K562 (cell line): ENCODE measurements around the gene BCL2A1. TPM values are rescaled to one million over a fixed set of nuclear protein-coding genes. Genes with fewer than 3 reads are reported as not detected.

Experiments used
- ATAC-seq: fragments of 200-7000 bp; cut with Tn5 transposase; 3 replicates; pipeline ENCODE4 v1.9.1; 2020; ENCODE audit warnings: moderate library complexity
- BruUV-seq: library from RNA; stranded (reverse); fragments of 400-500 nt; replicated peaks from 2 replicates; lab custom pipeline; 2021; lab: Mats Ljungman, UMichigan
- CTCF ChIA-PET: fragments of 300-600 bp; formaldehyde crosslinking; extraction: SDS; loops from one replicate; lab custom pipeline; 2021; ENCODE audit warnings: low intra/inter-chr PET ratio; lab: Yijun Ruan, JAX
- POLR2A ChIA-PET: fragments of 300-600, 350-650 bp; sonication (Branson Sonifier 250); formaldehyde crosslinking; extraction: SDS; loops from one replicate; lab custom pipeline; 2021; ENCODE audit warnings: antibody characterized with exemption, inconsistent platforms; lab: Yijun Ruan, JAX
- DNase-seq, 4 experiments: peaks; one replicate each; pipeline versions ENCODE4 v3.0.0 to v3.0.0-alpha.2; 2011 to 2018; ENCODE audit warnings: low spot score in 3 of 4, mixed read lengths in 3 of 4; ENCODE audit errors: extremely low read depth in 1 of 4
- FAIRE-seq: peaks from 2 replicates; lab custom pipeline; 2011; peaks lifted over from hg19 to GRCh38; lab: Jason Lieb, UNC
- H2AFZ ChIP-seq: 2 replicates; pipeline ENCODE4 v1.6.0; 2011; ENCODE audit warnings: low read depth, low read length, control low read depth, inconsistent platforms
- H3K27ac ChIP-seq: fragments of 200-600 bp; 3 replicates; pipeline ENCODE4 v1.8.0; 2011; ENCODE audit warnings: low read depth, mild to moderate bottlenecking, control low read depth, inconsistent platforms, low read length, moderate library complexity, mixed read lengths; ENCODE audit errors: extremely low read depth
- H3K27me3 ChIP-seq, 2 experiments: fragments of 300-600 bp in 1 of 2; 2 replicates in 1 of 2; 3 replicates in 1 of 2; pipeline versions ENCODE4 v1.6.0 to v1.8.0; 2011; ENCODE audit warnings: inconsistent platforms in 2 of 2, low read length in 2 of 2, mild to moderate bottlenecking in 1 of 2, mixed read lengths in 1 of 2, moderate library complexity in 1 of 2; ENCODE audit not compliant: control insufficient read depth in 2 of 2, insufficient read depth in 2 of 2
- H3K36me3 ChIP-seq: fragments of 300-600 bp; 3 replicates; pipeline ENCODE4 v1.8.0; 2011; ENCODE audit warnings: mild to moderate bottlenecking, low read length, inconsistent platforms; ENCODE audit not compliant: control insufficient read depth, insufficient read depth
- H3K4me1 ChIP-seq, 2 experiments: fragments of 200-600 bp in 1 of 2; replicated peaks in 1 of 2; 2 replicates in 1 of 2; 3 replicates in 1 of 2; pipeline versions ENCODE4 v1.5.1 to v1.8.0; 2011; ENCODE audit warnings: inconsistent platforms in 2 of 2, low read length in 2 of 2, mild to moderate bottlenecking in 1 of 2, mixed read lengths in 1 of 2, moderate library complexity in 1 of 2; ENCODE audit not compliant: control insufficient read depth in 2 of 2, insufficient read depth in 2 of 2
- H3K4me2 ChIP-seq: 2 replicates; pipeline ENCODE4 v1.6.1; 2011; ENCODE audit warnings: low read length, control low read depth, inconsistent platforms, mixed read lengths; ENCODE audit not compliant: insufficient read depth
- H3K4me3 ChIP-seq: fragments of 200-600 bp; sonication (generic), shearing (Covaris generic); 2 replicates; pipeline ENCODE4 v1.5.1; 2016; ENCODE audit warnings: control low read depth, inconsistent platforms
- H3K79me2 ChIP-seq: fragments of 200-600 bp; 3 replicates; pipeline ENCODE4 v1.8.0; 2011; ENCODE audit warnings: low read length, inconsistent platforms; ENCODE audit not compliant: control insufficient read depth, insufficient read depth
- H3K9ac ChIP-seq, 2 experiments: 2 replicates each; pipeline versions ENCODE4 v1.6.0 to v1.6.1; 2011; ENCODE audit warnings: low read depth in 2 of 2, low read length in 2 of 2, control low read depth in 1 of 2, inconsistent platforms in 1 of 2, mild to moderate bottlenecking in 1 of 2, mixed read lengths in 1 of 2; ENCODE audit not compliant: insufficient read depth in 1 of 2
- H3K9me1 ChIP-seq: one replicate; pipeline ENCODE4 v1.6.0; 2011; ENCODE audit warnings: inconsistent platforms, mild to moderate bottlenecking, low read length, moderate library complexity; ENCODE audit not compliant: control insufficient read depth, insufficient read depth
- H3K9me3 ChIP-seq: replicated peaks from 2 replicates; pipeline ENCODE4 v1.5.1; 2011; ENCODE audit warnings: low read depth, low read length, inconsistent platforms; ENCODE audit not compliant: control insufficient read depth, insufficient read depth
- H4K20me1 ChIP-seq: replicated peaks from 2 replicates; pipeline ENCODE4 v1.6.1; 2011; ENCODE audit warnings: low read length, inconsistent platforms, mixed read lengths; ENCODE audit not compliant: control insufficient read depth, insufficient read depth
- BCL6 ChIP-seq: fragments of 250-450 bp; sonication (Bioruptor Pico); IDR thresholded peaks from 2 replicates; pipeline ENCODE4 v1.4.0; 2020
- CBX1 ChIP-seq: sonication (generic); IDR thresholded peaks from 2 replicates; pipeline ENCODE4 v1.6.1; 2016; ENCODE audit warnings: antibody characterized with exemption, low read depth, mild to moderate bottlenecking
- CBX3 ChIP-seq, 2 experiments: IDR thresholded peaks; 1 replicate in 1 of 2; 2 replicates in 1 of 2; pipeline ENCODE4 v1.6.1; 2012; ENCODE audit warnings: inconsistent platforms in 2 of 2, low read length in 2 of 2, borderline replicate concordance in 1 of 2, control low read depth in 1 of 2
- CBX5 ChIP-seq: IDR thresholded peaks from 2 replicates; pipeline ENCODE4 v1.6.1; 2014; ENCODE audit warnings: low read depth, borderline replicate concordance
- MAX ChIP-seq: sonication (generic); formaldehyde crosslinking; IDR thresholded peaks from 2 replicates; pipeline ENCODE4 v1.9.0; 2022; ENCODE audit warnings: mild to moderate bottlenecking, missing genetic modification reagents
- NR2C2 ChIP-seq, 2 experiments: fragments of 200-800 bp in 1 of 2; sonication (Bioruptor generic) in 1 of 2; sonication (generic) in 1 of 2; formaldehyde crosslinking in 1 of 2; IDR thresholded peaks; 2 replicates each; pipeline versions ENCODE4 v1.6.1 to v1.8.0; 2016 to 2022; ENCODE audit warnings: mild to moderate bottlenecking in 1 of 2, missing compliant biosample characterization in 1 of 2, missing genetic modification characterization in 1 of 2, missing genetic modification reagents in 1 of 2
- PBX2 ChIP-seq, 2 experiments: IDR thresholded peaks in 1 of 2; conservative IDR thresholded peaks in 1 of 2; 2 replicates each; pipeline ENCODE4 v1.6.1; 2016; ENCODE audit warnings: low read depth in 2 of 2, mild to moderate bottlenecking in 1 of 2, missing compliant biosample characterization in 1 of 2, missing genetic modification characterization in 1 of 2, moderate library complexity in 1 of 2
- PTTG1 ChIP-seq: fragments of 450-650 bp; IDR thresholded peaks from 2 replicates; pipeline ENCODE4 v1.6.1; 2016; ENCODE audit warnings: low read depth, mild to moderate bottlenecking, missing genetic modification characterization, missing compliant biosample characterization
- TBP ChIP-seq: optimal IDR thresholded peaks from 2 replicates; pipeline ENCODE3; 2011; ENCODE audit warnings: low read depth, low read length, improper control_type of control experiment
- TRIM24 ChIP-seq, 2 experiments: fragments of 450-650 bp; IDR thresholded peaks; 2 replicates each; pipeline ENCODE4 v1.6.1; 2016
- TRIM28 ChIP-seq: fragments of 450-650 bp; IDR thresholded peaks from 2 replicates; pipeline ENCODE4 v1.6.1; 2017
- XRCC3 ChIP-seq: fragments of 450-650 bp; IDR thresholded peaks from 2 replicates; pipeline ENCODE4 v1.6.1; 2017; ENCODE audit warnings: mild to moderate bottlenecking, moderate library complexity
- ZNF280A ChIP-seq: fragments of 450-650 bp; IDR thresholded peaks from 2 replicates; pipeline ENCODE4 v1.6.1; 2018; ENCODE audit warnings: mild to moderate bottlenecking, low read depth; ENCODE audit not compliant: partially characterized antibody
- WGBS: fragments of 100-300 bp; shearing (Covaris generic); methylation state at CpG from one replicate; pipeline ENCODE4 v1.1.6; 2016; ENCODE audit warnings: low coverage, mixed read lengths; ENCODE audit not compliant: insufficient coverage; ENCODE audit errors: missing lambda C conversion rate; 5-methylcytosine and 5-hydroxymethylcytosine counted together
- in situ Hi-C: fragments of 300-500 bp; cut with MboI; formaldehyde crosslinking; loops from 4 replicates; pipeline ENCODE4 v1.15.0; 2018; ENCODE audit warnings: inconsistent platforms, mixed read lengths
- intact Hi-C: fragments of 100-400 bp; cut with micrococcal nuclease; formaldehyde crosslinking; loops from 2 replicates; pipeline ENCODE4 v1.14.2; 2022
- polyA plus RNA-seq, 8 experiments: library from polyadenylated mRNA; depleted of rRNA in 4 of 8; stranded (reverse) in 5 of 8; unstranded in 3 of 8; fragments of >200 nt; fragmentation: Nextera tagmentation in 2 of 8; fragmentation: Illumina TruSeq in 1 of 8; extraction: Ambion mirVana in 2 of 8; extraction: Trizol in 1 of 8; gene quantifications; 2 replicates each; pipeline versions ENCODE4 v1.2.1 to v1.2.3, GENCODE V29; 2011 to 2014; ENCODE audit warnings: inconsistent platforms in 1 of 8, missing spikeins in 1 of 8
- total RNA-seq, 7 experiments: library from RNA; depleted of rRNA in 6 of 7; stranded (reverse); fragments of >200 nt in 6 of 7; fragmentation: Illumina TruSeq in 2 of 7; extraction: Trizol in 2 of 7; gene quantifications; 2 replicates each; pipeline versions ENCODE4 v1.2.1 to v1.2.3, GENCODE V29; 2011 to 2021; ENCODE audit warnings: low replicate concordance in 1 of 7

The BCL2A1 gene
- total and polyA plus RNA-seq, 9 of the 15 experiments (the other 6 are each of a cell fraction or from before 2014, with no cell fraction given), result 0.11 to 1.2 (median 0.25) TPM; not detected in 4

- TF ChIP-seq NR2C2 (CRISPR knock-in tag; IDR thresholded peaks at IDR 0.05), result no peak
- no peak for TF ChIP-seq NR2C2 (tag; IDR thresholded peaks at IDR 0.05)
- no peak for TF ChIP-seq MAX
- no peak for TF ChIP-seq TBP
These were observed 48.4 kb downstream of the BCL2A1 start (continued) for GRCh38 chr15:79922512-79923078.

- no peak overlapping the region for H3K9ac ChIP-seq
- no peak overlapping the region for H2AFZ ChIP-seq
- ChIA-PET CTCF (no interaction called here), POLR2A (interaction anchor here (1.2 kb wide), 1 partner anchor 10 kb away, joined by 3 read pairs; no protein-coding TSS in a partner anchor)
- TF ChIP-seq TRIM28, result peak; percentile 90
- peak in 1 of 2 experiments; percentile 42; a peak in 1 of 4 replicates for TF ChIP-seq TRIM24 (IDR thresholded peaks at IDR 0.05)
- peak; percentile 84; the same call in 1 of the 2 replicates for TF ChIP-seq CBX1
- TF ChIP-seq BCL6 (CRISPR knock-in tag), result no peak
- peak; percentile 96 for TF ChIP-seq CBX5
- TF ChIP-seq PBX2 (CRISPR knock-in tag; IDR thresholded peaks at IDR 0.05; ENCODE audit: low read depth), result no peak
- no peak for TF ChIP-seq PBX2 (tag; conservative IDR thresholded peaks at IDR 0.05; ENCODE audit: low read depth)
- peak; percentile 97 for TF ChIP-seq ZNF280A
- no peak for TF ChIP-seq PTTG1 (tag)
- 0 out of 2 replicates have a peak, but pooled peaks have one; percentile 80 for TF ChIP-seq XRCC3
- TF ChIP-seq CBX3 (IDR thresholded peaks at IDR 0.05; ENCODE audit: borderline replicate concordance in 1 of 2, low read length in 2 of 2), result peak in 1 of 2 experiments; percentile 99; a peak in 2 of 3 replicates
- BruUV-seq, result no TSS peak
- no peaks in the 10 kb centered on the region for H3K27me3 ChIP-seq
- no peak for DNase-seq
- peaks cover 33% of the 10 kb centered on the region; the same call in 2 of the 3 replicates for H3K36me3 ChIP-seq
- H3K9me3 ChIP-seq, result peaks cover 51% of the 10 kb centered on the region
- H3K27ac ChIP-seq, result no peak overlapping the region
- in situ Hi-C loops, result no loop called here
- no peak for ATAC-seq
- peaks cover 38% of the 10 kb centered on the region for H3K79me2 ChIP-seq
- WGBS, result 100% methylated on average over 4 of the region's 12 CpGs
- H3K4me3 ChIP-seq, result no peak overlapping the region
- H3K4me2 ChIP-seq, result no peak overlapping the region
- intact Hi-C loops, result loop anchor here (5.0 kb wide), 1 partner anchor 72 kb away; no protein-coding TSS in a partner anchor
- H3K9me1 ChIP-seq, result no peaks in the 10 kb centered on the region
- no peak for FAIRE-seq
- no peaks in the 10 kb centered on the region for H4K20me1 ChIP-seq
- H3K4me1 ChIP-seq, result peaks cover 10 to 20% of the 10 kb centered on the region in 2 experiments; a peak in 4 of 5 replicates
These were observed 51.1 kb downstream of the BCL2A1 start for GRCh38 chr15:79919749-79920511.
